ENCODE measurements around the gene CCN5.

CCN5 gene

GRCh38 chr20:44768256-44768655 is 53.1 kb downstream of the CCN5 start:
- H3K27me3 ChIP-seq (ENCODE audit: low read depth, low read length), result peaks cover 94% of the 10 kb centered on the region
- no peaks in the 10 kb centered on the region for H3K36me3 ChIP-seq (replicated peaks; ENCODE audit: low read depth, low read length)
- H2AFZ ChIP-seq (ENCODE audit: low read depth, low read length), result no peak overlapping the region
- no peaks in the 10 kb centered on the region for H3K9me3 ChIP-seq (ENCODE audit: insufficient read depth, low read length)
- no peak overlapping the region for H3K9ac ChIP-seq (ENCODE audit: low read length)
- no peaks in the 10 kb centered on the region for H4K20me1 ChIP-seq (ENCODE audit: insufficient read depth, low read length)
- H3K4me3 ChIP-seq (ENCODE audit: low read length), result no peak overlapping the region
- H3K4me1 ChIP-seq (ENCODE audit: low read length), result no peaks in the 10 kb centered on the region
- H3K79me2 ChIP-seq (ENCODE audit: low read length), result no peaks in the 10 kb centered on the region
- H3K4me2 ChIP-seq (ENCODE audit: low read length), result no peak overlapping the region
- H3K27ac ChIP-seq (ENCODE audit: low read length), result no peak overlapping the region
- no peak for TF ChIP-seq CTCF (IDR thresholded peaks at IDR 0.05; ENCODE audit: low read depth, low read length)
- no peak for TF ChIP-seq EZH2phosphoT487 (IDR thresholded peaks at IDR 0.05; ENCODE audit: low read depth)

DNA sequence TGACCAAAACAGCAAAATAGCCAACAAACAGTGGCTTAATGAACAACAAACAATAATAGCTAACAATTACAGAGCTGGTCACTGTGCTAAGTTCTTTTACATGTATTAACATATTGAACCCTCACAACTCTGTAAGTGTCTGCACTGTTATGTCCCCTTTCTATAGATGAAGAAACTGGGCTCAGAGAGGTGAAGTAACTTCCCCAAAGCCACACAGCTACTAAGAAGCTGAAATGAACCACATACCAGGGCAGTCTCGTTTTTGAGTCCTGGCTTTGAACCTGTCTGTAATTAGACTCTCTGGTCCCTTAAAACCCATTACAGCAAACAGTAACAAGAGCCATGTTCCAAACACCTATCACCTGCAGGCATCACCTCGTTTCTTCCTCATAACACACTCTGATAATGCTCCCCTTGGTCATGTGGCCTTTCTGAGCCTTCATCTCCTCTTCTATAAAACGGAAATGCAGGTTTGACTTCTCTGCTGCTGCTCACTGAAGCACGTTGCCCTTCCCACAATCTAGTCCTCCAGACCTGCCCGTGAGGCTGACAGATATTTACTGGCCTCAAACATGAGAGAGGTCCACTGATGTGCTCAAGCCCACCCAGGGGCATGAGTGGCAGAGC is 53.8 kb downstream of the CCN5 start:
- no peak for TF ChIP-seq CTCF (IDR thresholded peaks at IDR 0.05; ENCODE audit: low read depth, low read length)
- no peak for TF ChIP-seq EZH2phosphoT487 (IDR thresholded peaks at IDR 0.05; ENCODE audit: low read depth)
- no peak overlapping the region for H3K4me2 ChIP-seq (ENCODE audit: low read length)
- peaks cover 99% of the 10 kb centered on the region for H3K27me3 ChIP-seq (ENCODE audit: low read depth, low read length)
- no peaks in the 10 kb centered on the region for H3K9me3 ChIP-seq (ENCODE audit: insufficient read depth, low read length)
- H3K27ac ChIP-seq (ENCODE audit: low read length), result no peak overlapping the region
- no peaks in the 10 kb centered on the region for H4K20me1 ChIP-seq (ENCODE audit: insufficient read depth, low read length)
- no peaks in the 10 kb centered on the region for H3K79me2 ChIP-seq (ENCODE audit: low read length)
- H3K9ac ChIP-seq (ENCODE audit: low read length), result no peak overlapping the region
- no peak overlapping the region for H2AFZ ChIP-seq (ENCODE audit: low read depth, low read length)
- H3K4me1 ChIP-seq (ENCODE audit: low read length), result no peaks in the 10 kb centered on the region
- no peak overlapping the region for H3K4me3 ChIP-seq (ENCODE audit: low read length)
- H3K36me3 ChIP-seq (replicated peaks; ENCODE audit: low read depth, low read length), result no peaks in the 10 kb centered on the region

- Histone ChIP-seq H3K27me3 (ENCODE audit: low read depth, low read length) (peaks cover 99% of the 10 kb centered on the region), H3K36me3 (replicated peaks; ENCODE audit: low read depth, low read length) (no peaks in the 10 kb centered on the region), H3K4me3 (ENCODE audit: low read length) (no peak overlapping the region), H3K9ac (ENCODE audit: low read length) (no peak overlapping the region), H3K4me1 (ENCODE audit: low read length) (no peaks in the 10 kb centered on the region), H3K27ac (ENCODE audit: low read length) (no peak overlapping the region), H2AFZ (ENCODE audit: low read depth, low read length) (no peak overlapping the region), H3K79me2 (ENCODE audit: low read length) (no peaks in the 10 kb centered on the region), H3K9me3 (ENCODE audit: insufficient read depth, low read length) (no peaks in the 10 kb centered on the region), H4K20me1 (ENCODE audit: insufficient read depth, low read length) (no peaks in the 10 kb centered on the region), H3K4me2 (ENCODE audit: low read length) (no peak overlapping the region)
- TF ChIP-seq EZH2phosphoT487 (IDR thresholded peaks at IDR 0.05; ENCODE audit: low read depth), result no peak
- no peak for TF ChIP-seq CTCF (IDR thresholded peaks at IDR 0.05; ENCODE audit: low read depth, low read length)
These were observed 54.3 kb downstream of the CCN5 start for GRCh38 chr20:44769481-44769863.

GRCh38 chr20:44770484-44771171 is 55.5 kb downstream of the CCN5 start:
- no peaks in the 10 kb centered on the region for H3K4me1 ChIP-seq (ENCODE audit: low read length)
- H3K9me3 ChIP-seq (ENCODE audit: insufficient read depth, low read length), result no peaks in the 10 kb centered on the region
- no peaks in the 10 kb centered on the region for H3K79me2 ChIP-seq (ENCODE audit: low read length)
- no peak overlapping the region for H3K4me2 ChIP-seq (ENCODE audit: low read length)
- H3K4me3 ChIP-seq (ENCODE audit: low read length), result no peak overlapping the region
- no peaks in the 10 kb centered on the region for H3K36me3 ChIP-seq (replicated peaks; ENCODE audit: low read depth, low read length)
- H3K27me3 ChIP-seq (ENCODE audit: low read depth, low read length), result peaks cover 99% of the 10 kb centered on the region
- H2AFZ ChIP-seq (ENCODE audit: low read depth, low read length), result no peak overlapping the region
- no peak overlapping the region for H3K9ac ChIP-seq (ENCODE audit: low read length)
- no peaks in the 10 kb centered on the region for H4K20me1 ChIP-seq (ENCODE audit: insufficient read depth, low read length)
- TF ChIP-seq CTCF (IDR thresholded peaks at IDR 0.05; ENCODE audit: low read depth, low read length) (no peak), EZH2phosphoT487 (IDR thresholded peaks at IDR 0.05; ENCODE audit: low read depth) (no peak)
- H3K27ac ChIP-seq (ENCODE audit: low read length), result no peak overlapping the region

Measured in OCI-LY3 (cell line).